Heart left ventricle (tissue), 16 donors: ENCODE data around the gene SLBP. TPM values are rescaled to one million over a fixed set of nuclear protein-coding genes. Genes with fewer than 3 reads are reported as not detected.

Source experiments
- ATAC-seq, 4 donors: fragments of 200-7000 bp; cut with Tn5 transposase; one replicate each; pipeline ENCODE4 v1.9.1; 2020 to 2022; ENCODE audit warnings: moderate library complexity in 4 of 4, mild to moderate bottlenecking in 3 of 4, moderate number of reproducible peaks in 1 of 4
- DNase-seq, 5 donors: peaks; one replicate each; pipeline ENCODE4 v3.0.0-alpha.2; 2020
- H3K27ac ChIP-seq, 12 donors: fragments of 200-600 bp; sonication (generic) in 4 of 12; one replicate each; pipeline versions ENCODE4 v1.5.0 to v1.8.0; 2016 to 2022; ENCODE audit warnings: mild to moderate bottlenecking in 2 of 12
- H3K27me3 ChIP-seq, 9 donors: fragments of 200-600 bp; sonication (generic) in 2 of 9; one replicate each; pipeline versions ENCODE4 v1.5.1 to v1.8.0; 2016 to 2022; ENCODE audit warnings: mild to moderate bottlenecking in 3 of 9
- H3K36me3 ChIP-seq, 9 donors: fragments of 200-600 bp; sonication (generic) in 2 of 9; one replicate each; pipeline versions ENCODE4 v1.5.0 to v1.8.0; 2018 to 2022; ENCODE audit warnings: mild to moderate bottlenecking in 2 of 9
- H3K4me1 ChIP-seq, 12 donors: fragments of 200-600 bp; sonication (generic) in 4 of 12; one replicate each; pipeline versions ENCODE4 v1.5.0 to v1.8.0; 2016 to 2022; ENCODE audit warnings: mild to moderate bottlenecking in 3 of 12
- H3K4me3 ChIP-seq, 12 donors: fragments of 200-600 bp; sonication (generic) in 4 of 12; one replicate each; pipeline versions ENCODE4 v1.5.0 to v1.8.0; 2017 to 2022; ENCODE audit warnings: mild to moderate bottlenecking in 9 of 12, moderate library complexity in 4 of 12
- H3K9me3 ChIP-seq, 12 donors: fragments of 200-600 bp; sonication (generic) in 4 of 12; one replicate each; pipeline versions ENCODE4 v1.5.0 to v1.8.0; 2016 to 2022; ENCODE audit warnings: mild to moderate bottlenecking in 1 of 12
- POLR2A ChIP-seq, 2 donors: fragments of 450-650 bp; IDR thresholded peaks; one replicate each; pipeline ENCODE4 v1.6.1; 2017; ENCODE audit warnings: antibody characterized with exemption in 2 of 2, mild to moderate bottlenecking in 2 of 2, moderate library complexity in 2 of 2
- WGBS, 4 donors: extraction: QIAGEN DNeasy Blood & Tissue Kit in 2 of 4; methylation state at CpG; one replicate each; pipeline versions ENCODE4 v1.1.5 to v1.1.7; 2013 to 2018; 5-methylcytosine and 5-hydroxymethylcytosine counted together
- intact Hi-C, 10 donors: fragments of 100-400 bp; cut with DNase I; formaldehyde crosslinking; loops; one replicate each; pipeline versions ENCODE4 v1.11.1 to v1.14.2; 2022
- long read RNA-seq, 3 donors: library from polyadenylated mRNA; unstranded; transcript quantifications; one replicate each; pipeline ENCODE4 v2.0.0, GENCODE V29; 2020 to 2021
- polyA plus RNA-seq, 2 donors: library from polyadenylated mRNA; stranded (reverse); fragments of 200-250 nt; gene quantifications; one replicate each; pipeline ENCODE4 v1.2.3, GENCODE V29; 2013
- total RNA-seq, 9 donors: library from RNA; depleted of rRNA in 2 of 9; stranded (reverse); fragments of >200 nt in 2 of 9; fragmentation: NEBNext Ultra II Directional in 3 of 9; extraction: Animal tissue kit (Norgen Biotek cat#: 25700) in 3 of 9; gene quantifications; one replicate each; pipeline versions ENCODE4 v1.1.0 to v1.2.4, GENCODE V29; 2016 to 2023
- TF ChIP-seq, protein P1 (sequence below), 12 donors: fragments of 200-600 bp; sonication (generic) in 4 of 12; IDR thresholded peaks; one replicate each; pipeline versions ENCODE4 v1.5.0 to v1.8.0; 2018 to 2022; ENCODE audit warnings: antibody characterized with exemption in 12 of 12, mild to moderate bottlenecking in 5 of 12
- donor health status: ischemic (EF 13 %, LVEDD 7.1; RV severe dilation, severe dysfunction).
- donor health status: healthy with polysubstance abuse.
- donor health status: DM: no; HTN: yes; CAD: no.
- donor health status: DM: no; HTN: no; CAD: no.
- donor health status: ischemic (EF 25% LVEDD 6.9; RV normal size, moderate dysfunction).
- donor health status: ischemic (EF 25% LVEDD 5.7; RV mildly dilated, moderate dysfunction).
- donor health status: healthy.
- donor health status: DM: yes; HTN: yes; CAD: no.
- donor health status: ischemic (EF 35%, LVEDD 5.7; RV mildly dilated, moderate dysfunction).
- donor health status: nonischemic (EF 11% LVEDD 7.7; RV severe dilation, severe dysfunction).
- donor health status: DM: yes; HTN: yes; CAD: no.
- donor health status: PGD.
- donor health status: ischemic (EF 29% LVEDD 5.4; RV normal size, mild dysfunction).
- donor health status: nonischemic (EF 23%, LVEDD 6.1; RV moderate dilation, normal function).

SLBP gene
- total RNA-seq (10 to 100 TPM; 10.2 to 27.7 (median 11.7) TPM), polyA plus RNA-seq (10 to 100 TPM in 1 of 2 donors, 1 to 10 TPM in 1; 7.2 to 17.6 TPM)
- long read RNA-seq, donor 1, transcript SLBP-206 (8 exons, 1,977 nt), result major isoform, 19 of 35 reads
- long read RNA-seq, donor 1, partial matches to known transcripts, result 1 of 35 reads
- long read RNA-seq, donor 1, other reads (novel, unspliced or antisense), result 13 of 35 reads
- long read RNA-seq, donor 2, transcript SLBP-206 (8 exons, 1,977 nt), result major isoform, 21 of 28 reads
- long read RNA-seq, donor 2, partial matches to known transcripts, result 5 of 28 reads
- long read RNA-seq, donor 2, other reads (novel, unspliced or antisense), result 1 of 28 reads
- long read RNA-seq, donor 3, transcript SLBP-206 (8 exons, 1,977 nt), result major isoform, 18 of 28 reads
- long read RNA-seq, donor 3, partial matches to known transcripts, result 3 of 28 reads
- long read RNA-seq, donor 3, other reads (novel, unspliced or antisense), result 7 of 28 reads

DNA sequence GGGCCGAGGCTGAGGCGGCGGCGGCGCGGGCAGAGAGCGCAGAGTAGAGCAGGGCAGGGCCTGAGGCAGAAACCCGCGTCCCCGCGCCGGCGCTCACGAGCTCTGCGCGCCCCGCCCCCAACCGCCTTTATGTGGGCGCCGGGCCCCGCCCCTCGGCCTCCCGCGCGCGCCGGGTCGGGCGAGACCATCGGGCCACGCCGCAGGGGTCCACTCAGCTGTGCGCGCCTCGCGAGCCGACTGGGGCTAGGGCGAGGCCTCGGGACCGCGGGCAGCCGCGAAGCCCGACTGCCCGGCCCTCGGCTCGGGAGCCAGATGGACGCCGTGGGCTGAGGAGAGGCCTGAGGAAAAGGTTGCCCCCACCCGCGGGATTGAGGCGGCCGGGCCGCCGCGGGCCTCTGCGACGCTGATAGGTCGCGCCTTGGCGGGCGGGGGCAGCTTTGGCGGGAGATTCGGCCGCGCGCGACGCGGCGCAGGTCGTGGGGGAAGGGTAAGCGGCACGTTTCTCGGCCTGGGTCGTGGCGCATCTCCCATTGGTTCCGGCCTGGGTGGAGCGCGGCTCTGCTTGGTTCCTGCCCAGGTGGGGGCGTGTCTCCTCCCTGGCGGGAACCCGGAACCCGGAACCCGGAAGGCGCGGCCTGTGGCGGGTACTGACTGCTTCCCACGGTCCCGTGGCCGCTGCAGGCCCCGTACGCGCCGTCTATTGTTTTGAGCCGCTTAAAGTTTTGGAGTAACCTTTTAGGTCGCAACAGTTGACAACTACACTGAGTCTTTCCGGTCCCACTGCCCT, at the start of gene SLBP:
Gene SLBP, minus strand, starts transcription at position 104 of the 787 bp plus-strand sequence. CDS start 131 bp downstream, outside the sequence.
- Histone ChIP-seq H3K27me3 (no peaks in the 10 kb centered on the region), H3K4me3 (peak within 1 kb of the TSS; percentile 81 to 97 (median 88)), H3K36me3 (peaks cover 0 to 26% (median 11%) of the 10 kb centered on the region in 9 donors), H3K27ac (peak within 1 kb of the TSS; percentile 98 to 100 (median 99)), H3K4me1 (peaks cover 0 to 60% (median 39%) of the 10 kb centered on the region in 12 donors), H3K9me3 (no peaks in the 10 kb centered on the region)
- ATAC-seq (peak; percentile 91 to 93 (median 92)), DNase-seq (peak; percentile 94 to 98 (median 96))
- TF ChIP-seq, protein P1, sequence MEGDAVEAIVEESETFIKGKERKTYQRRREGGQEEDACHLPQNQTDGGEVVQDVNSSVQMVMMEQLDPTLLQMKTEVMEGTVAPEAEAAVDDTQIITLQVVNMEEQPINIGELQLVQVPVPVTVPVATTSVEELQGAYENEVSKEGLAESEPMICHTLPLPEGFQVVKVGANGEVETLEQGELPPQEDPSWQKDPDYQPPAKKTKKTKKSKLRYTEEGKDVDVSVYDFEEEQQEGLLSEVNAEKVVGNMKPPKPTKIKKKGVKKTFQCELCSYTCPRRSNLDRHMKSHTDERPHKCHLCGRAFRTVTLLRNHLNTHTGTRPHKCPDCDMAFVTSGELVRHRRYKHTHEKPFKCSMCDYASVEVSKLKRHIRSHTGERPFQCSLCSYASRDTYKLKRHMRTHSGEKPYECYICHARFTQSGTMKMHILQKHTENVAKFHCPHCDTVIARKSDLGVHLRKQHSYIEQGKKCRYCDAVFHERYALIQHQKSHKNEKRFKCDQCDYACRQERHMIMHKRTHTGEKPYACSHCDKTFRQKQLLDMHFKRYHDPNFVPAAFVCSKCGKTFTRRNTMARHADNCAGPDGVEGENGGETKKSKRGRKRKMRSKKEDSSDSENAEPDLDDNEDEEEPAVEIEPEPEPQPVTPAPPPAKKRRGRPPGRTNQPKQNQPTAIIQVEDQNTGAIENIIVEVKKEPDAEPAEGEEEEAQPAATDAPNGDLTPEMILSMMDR (IDR thresholded peaks at IDR 0.05), result no peak
- peak; percentile 5 to 87 for TF ChIP-seq POLR2A (IDR thresholded peaks at IDR 0.05)
- intact Hi-C loops, result loop anchor here in 3 of 10 donors (1.0 to 5.0 kb wide), 2 partner anchors 8 to 365 kb away; partner anchors contain the start of gene UVSSA (in 2 of the 3)
- WGBS, 4 donors, result 0 to 5% (median 0%) methylated on average over 11 to 98 of the region's 98 CpGs

DNA sequence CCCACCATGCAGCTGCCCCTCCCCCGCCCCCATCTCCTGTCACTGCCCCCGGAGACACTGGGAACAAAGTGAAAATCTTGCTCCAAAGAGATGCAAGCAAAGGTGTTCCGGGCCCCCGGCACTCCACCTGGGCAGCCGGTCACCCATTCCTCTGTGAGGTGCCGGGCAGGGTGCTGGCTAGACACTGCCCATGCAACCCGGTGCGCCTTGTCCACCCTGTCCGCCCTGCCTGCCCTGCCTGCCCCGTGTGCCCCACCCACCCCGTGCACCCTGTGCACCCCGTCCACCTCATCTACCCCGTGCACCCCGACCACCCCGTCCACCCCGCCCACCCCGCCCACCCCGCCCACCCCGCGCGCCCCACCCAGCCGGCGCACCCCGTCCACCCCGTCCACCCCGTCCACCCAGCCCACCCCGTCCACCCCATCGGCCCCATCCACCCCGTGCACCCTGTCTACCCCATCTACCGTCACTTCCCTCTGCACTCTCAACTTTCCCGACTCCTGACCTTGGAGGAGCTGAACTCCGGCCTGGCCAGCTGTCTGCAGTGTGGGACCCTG, 49.1 kb upstream of the SLBP start:
- no peak overlapping the region for H3K27ac ChIP-seq
- H3K27me3 ChIP-seq, result peaks cover 0 to 20% (median 0%) of the 10 kb centered on the region in 9 donors
- H3K4me3 ChIP-seq, result no peak overlapping the region
- DNase-seq (no peak), ATAC-seq (no peak)
- intact Hi-C loops, result loop anchor here in 1 of 10 donors (5.0 kb wide), 1 partner anchor 41 kb away; no protein-coding TSS in a partner anchor
- no peaks in the 10 kb centered on the region for H3K36me3 ChIP-seq
- 64 to 74% (median 70%) methylated on average over 13 to 32 of the region's 32 CpGs for WGBS, 4 donors
- peaks cover 0 to 20% (median 7%) of the 10 kb centered on the region in 12 donors for H3K4me1 ChIP-seq
- TF ChIP-seq POLR2A (IDR thresholded peaks at IDR 0.05), result no peak
- TF ChIP-seq, protein P1 (IDR thresholded peaks at IDR 0.05), result no peak
- no peaks in the 10 kb centered on the region for H3K9me3 ChIP-seq

DNA sequence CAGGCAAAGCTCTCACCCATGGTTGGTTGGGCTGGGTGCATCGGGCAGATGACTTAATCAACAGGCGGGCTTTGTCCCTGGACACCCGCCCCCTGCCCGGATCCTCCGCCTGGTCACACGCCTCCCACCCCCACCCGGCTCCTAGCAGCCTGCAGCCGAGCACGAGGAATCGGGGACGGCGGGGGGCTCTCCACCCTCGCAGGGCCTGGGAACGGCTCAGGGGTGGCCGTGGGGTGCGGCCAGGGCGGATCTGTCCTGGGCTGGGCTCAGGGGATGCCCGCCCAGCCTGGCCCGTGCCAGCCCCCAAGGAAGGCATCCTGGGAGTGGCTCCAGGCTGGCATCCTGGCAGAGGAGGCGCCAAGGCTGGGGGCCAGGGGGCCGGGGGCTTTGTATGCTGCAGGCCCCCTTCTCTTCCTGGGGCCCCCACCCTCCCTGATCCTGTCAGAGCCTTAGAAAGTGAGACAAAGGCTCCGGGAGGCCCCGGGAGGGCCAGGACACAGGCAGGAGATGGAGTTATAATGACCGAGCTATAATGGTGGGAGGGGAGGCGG, 48.5 kb upstream of the SLBP start:
- DNase-seq (no peak), ATAC-seq (peak in 3 of 4 donors; percentile 4 to 16 (median 11))
- TF ChIP-seq, protein P1 (IDR thresholded peaks at IDR 0.05), result no peak
- no peak for TF ChIP-seq POLR2A (IDR thresholded peaks at IDR 0.05)
- intact Hi-C loops, result loop anchor here in 1 of 10 donors (5.0 kb wide), 1 partner anchor 42 kb away; no protein-coding TSS in a partner anchor
- peak overlapping the region in 4 of 12 donors; percentile 14 to 67 (median 29) for H3K27ac ChIP-seq
- H3K9me3 ChIP-seq, result no peaks in the 10 kb centered on the region
- H3K4me3 ChIP-seq, result no peak overlapping the region
- no peaks in the 10 kb centered on the region for H3K36me3 ChIP-seq
- H3K4me1 ChIP-seq, result peaks cover 0 to 18% (median 7%) of the 10 kb centered on the region in 12 donors
- WGBS, 4 donors, result 55 to 69% (median 60%) methylated on average over 20 to 25 of the region's 25 CpGs
- peaks cover 0 to 18% (median 0%) of the 10 kb centered on the region in 9 donors for H3K27me3 ChIP-seq
